HEK293 (cell line): ENCODE measurements around the gene NPFF.
A peak's percentile ranks its signal among the peaks of the same experiment; 100 is the strongest.

Experiments used
- TCF7L2 ChIP-seq: IDR thresholded peaks from 2 replicates; pipeline ENCODE4 v1.6.1; 2011; ENCODE audit warnings: low read depth, mild to moderate bottlenecking, inconsistent platforms, low read length, moderate library complexity, borderline replicate concordance
- ZBTB21 ChIP-seq: fragments of 450-650 bp; formaldehyde crosslinking; IDR thresholded peaks from 2 replicates; pipeline ENCODE4 v1.5.1; 2017; ENCODE audit warnings: missing biosample characterization, missing genetic modification characterization
- ZNF239 ChIP-seq: fragments of 450-650 bp; formaldehyde crosslinking; IDR thresholded peaks from 2 replicates; pipeline ENCODE4 v1.5.1; 2016; ENCODE audit warnings: missing biosample characterization, missing genetic modification characterization
- TF ChIP-seq, protein P1 (sequence below): fragments of 450-650 bp; formaldehyde crosslinking; IDR thresholded peaks from 2 replicates; pipeline ENCODE4 v1.5.1; 2016; ENCODE audit warnings: missing biosample characterization, missing genetic modification characterization
- TF ChIP-seq, protein P2 (sequence below): IDR thresholded peaks from 2 replicates; pipeline ENCODE4 v1.6.1; 2011; ENCODE audit warnings: mild to moderate bottlenecking, low read depth, low read length, borderline replicate concordance

DNA sequence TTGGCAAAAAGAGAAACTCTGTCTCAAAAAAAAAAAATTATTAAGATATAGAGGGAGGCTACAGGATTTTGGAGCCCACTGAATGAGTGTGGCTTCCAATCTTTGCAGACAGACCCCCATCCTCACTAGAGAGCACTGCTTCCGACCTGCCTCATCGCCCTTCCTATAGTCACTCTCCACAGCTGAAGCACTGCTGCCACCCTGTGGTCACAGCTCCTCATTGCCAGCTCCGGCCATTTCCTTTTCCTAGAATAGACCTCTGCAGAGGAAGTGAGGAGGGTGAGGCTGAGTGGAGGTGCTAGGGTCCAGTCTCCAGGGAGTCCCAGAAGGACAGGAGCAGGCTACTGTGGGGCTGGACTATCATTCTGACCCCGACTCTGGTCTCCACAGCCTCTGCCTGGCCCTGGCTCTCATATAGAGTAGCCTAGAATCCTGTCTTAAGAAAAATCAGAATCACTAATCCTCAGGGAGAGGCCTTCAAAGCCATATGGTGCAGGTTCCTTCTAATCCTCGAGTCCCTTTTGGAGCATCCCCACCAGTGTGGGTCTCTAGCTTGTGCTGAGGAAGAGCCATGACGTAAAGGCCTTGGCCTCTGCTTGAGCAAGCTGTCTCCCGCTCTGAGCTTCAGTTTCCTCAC lies 1.4 kb upstream of the NPFF start:
- TF ChIP-seq, protein P1, sequence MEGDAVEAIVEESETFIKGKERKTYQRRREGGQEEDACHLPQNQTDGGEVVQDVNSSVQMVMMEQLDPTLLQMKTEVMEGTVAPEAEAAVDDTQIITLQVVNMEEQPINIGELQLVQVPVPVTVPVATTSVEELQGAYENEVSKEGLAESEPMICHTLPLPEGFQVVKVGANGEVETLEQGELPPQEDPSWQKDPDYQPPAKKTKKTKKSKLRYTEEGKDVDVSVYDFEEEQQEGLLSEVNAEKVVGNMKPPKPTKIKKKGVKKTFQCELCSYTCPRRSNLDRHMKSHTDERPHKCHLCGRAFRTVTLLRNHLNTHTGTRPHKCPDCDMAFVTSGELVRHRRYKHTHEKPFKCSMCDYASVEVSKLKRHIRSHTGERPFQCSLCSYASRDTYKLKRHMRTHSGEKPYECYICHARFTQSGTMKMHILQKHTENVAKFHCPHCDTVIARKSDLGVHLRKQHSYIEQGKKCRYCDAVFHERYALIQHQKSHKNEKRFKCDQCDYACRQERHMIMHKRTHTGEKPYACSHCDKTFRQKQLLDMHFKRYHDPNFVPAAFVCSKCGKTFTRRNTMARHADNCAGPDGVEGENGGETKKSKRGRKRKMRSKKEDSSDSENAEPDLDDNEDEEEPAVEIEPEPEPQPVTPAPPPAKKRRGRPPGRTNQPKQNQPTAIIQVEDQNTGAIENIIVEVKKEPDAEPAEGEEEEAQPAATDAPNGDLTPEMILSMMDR (tag by site-specific recombination) = peak; percentile 91
- TF ChIP-seq ZNF239 (tag by site-specific recombination) = no peak
- no peak for TF ChIP-seq ZBTB21
- TF ChIP-seq, protein P2, sequence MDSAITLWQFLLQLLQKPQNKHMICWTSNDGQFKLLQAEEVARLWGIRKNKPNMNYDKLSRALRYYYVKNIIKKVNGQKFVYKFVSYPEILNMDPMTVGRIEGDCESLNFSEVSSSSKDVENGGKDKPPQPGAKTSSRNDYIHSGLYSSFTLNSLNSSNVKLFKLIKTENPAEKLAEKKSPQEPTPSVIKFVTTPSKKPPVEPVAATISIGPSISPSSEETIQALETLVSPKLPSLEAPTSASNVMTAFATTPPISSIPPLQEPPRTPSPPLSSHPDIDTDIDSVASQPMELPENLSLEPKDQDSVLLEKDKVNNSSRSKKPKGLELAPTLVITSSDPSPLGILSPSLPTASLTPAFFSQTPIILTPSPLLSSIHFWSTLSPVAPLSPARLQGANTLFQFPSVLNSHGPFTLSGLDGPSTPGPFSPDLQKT = no peak
- no peak for TF ChIP-seq TCF7L2
